SU-DHL-6 (cell line): ENCODE measurements around the gene MAGEB17.

ENCODE experiments used
- H2AFZ ChIP-seq: fragments of 200-600 bp; sonication (generic); 2 replicates; pipeline ENCODE4 v1.6.1; 2014; ENCODE audit warnings: low read depth, mild to moderate bottlenecking, moderate library complexity, mixed read lengths, antibody characterized with exemption, low read length; ENCODE audit not compliant: severe bottlenecking
- H3F3A ChIP-seq: fragments of 200-600 bp; shearing (Covaris generic); 2 replicates; pipeline ENCODE4 v1.6.0; 2016; ENCODE audit warnings: antibody characterized with exemption, mild to moderate bottlenecking; ENCODE audit not compliant: insufficient read depth
- H3K27ac ChIP-seq: fragments of 200-600 bp; sonication (generic); 2 replicates; pipeline ENCODE4 v1.5.1; 2016; ENCODE audit warnings: low read depth, mild to moderate bottlenecking, low read length, moderate library complexity, mixed read lengths
- H3K27me3 ChIP-seq: fragments of 200-600 bp; sonication (generic), shearing (Covaris generic); 2 replicates; pipeline ENCODE4 v1.6.0; 2014; ENCODE audit warnings: mild to moderate bottlenecking, low read length
- H3K36me3 ChIP-seq: fragments of 200-600 bp; sonication (generic); 2 replicates; pipeline ENCODE4 v1.6.1; 2014; ENCODE audit warnings: mild to moderate bottlenecking, low read length, mixed read lengths
- H3K4me2 ChIP-seq: fragments of 300-600, 200-600 bp; shearing (Covaris generic), sonication (generic); 2 replicates; pipeline ENCODE4 v1.6.0; 2014; ENCODE audit warnings: low read length, low read depth, mild to moderate bottlenecking; ENCODE audit not compliant: poor library complexity, severe bottlenecking
- H3K4me3 ChIP-seq: fragments of 200-600 bp; sonication (generic); 2 replicates; pipeline ENCODE4 v1.5.1; 2014; ENCODE audit warnings: antibody characterized with exemption, low read length, mild to moderate bottlenecking, mixed read lengths; ENCODE audit not compliant: insufficient read depth, poor library complexity, severe bottlenecking
- H3K79me2 ChIP-seq: fragments of 200-600 bp; sonication (generic); 2 replicates; pipeline ENCODE4 v1.6.1; 2014; ENCODE audit warnings: mild to moderate bottlenecking, low read length, moderate library complexity; ENCODE audit not compliant: insufficient read depth
- H3K9ac ChIP-seq: fragments of 200-600 bp; sonication (generic); 2 replicates; pipeline ENCODE4 v1.7.0; 2014; ENCODE audit warnings: mild to moderate bottlenecking, low read length
- H3K9me2 ChIP-seq: fragments of 200-600 bp; sonication (generic); replicated peaks from 2 replicates; pipeline ENCODE4 v1.6.1; 2014; ENCODE audit warnings: low read length; ENCODE audit not compliant: insufficient read depth
- H3K9me3 ChIP-seq: fragments of 200-600 bp; sonication (generic); 2 replicates; pipeline ENCODE4 v1.6.1; 2014; ENCODE audit warnings: low read length, mixed read lengths; ENCODE audit not compliant: insufficient read depth
- H4K20me1 ChIP-seq: fragments of 200-600 bp; sonication (generic); 2 replicates; pipeline ENCODE4 v1.6.1; 2014; ENCODE audit warnings: low read depth, mild to moderate bottlenecking, antibody characterized with exemption, low read length, moderate library complexity, mixed read lengths
- CTCF ChIP-seq: fragments of 200-600 bp; sonication (generic); IDR thresholded peaks from one replicate; pipeline ENCODE4 v1.5.1; 2017; ENCODE audit warnings: antibody characterized with exemption, mild to moderate bottlenecking, low read length, moderate library complexity; ENCODE audit not compliant: insufficient read depth, poor library complexity, severe bottlenecking
- EZH2phosphoT487 ChIP-seq: fragments of 200-600 bp; sonication (generic), shearing (Covaris generic); conservative IDR thresholded peaks from 2 replicates; pipeline ENCODE4 v1.6.1; 2018; ENCODE audit warnings: mild to moderate bottlenecking, antibody characterized with exemption, low read length, moderate library complexity, mixed read lengths

The MAGEB17 gene

GRCh38 chrX:16208601-16209000 lies 41.3 kb downstream of the MAGEB17 start:
- Histone ChIP-seq H4K20me1 (no peaks in the 10 kb centered on the region), H3F3A (no peaks in the 10 kb centered on the region), H3K9me2 (no peaks in the 10 kb centered on the region), H3K27me3 (no peaks in the 10 kb centered on the region), H2AFZ (no peak overlapping the region), H3K9me3 (no peaks in the 10 kb centered on the region), H3K36me3 (no peaks in the 10 kb centered on the region), H3K9ac (no peak overlapping the region), H3K4me2 (no peak overlapping the region), H3K79me2 (no peaks in the 10 kb centered on the region), H3K27ac (no peak overlapping the region), H3K4me3 (no peak overlapping the region)
- no peak for TF ChIP-seq EZH2phosphoT487
- TF ChIP-seq CTCF, result no peak

- Histone ChIP-seq H3K9me3 (no peaks in the 10 kb centered on the region), H3K79me2 (no peaks in the 10 kb centered on the region), H2AFZ (no peak overlapping the region), H3K4me2 (no peak overlapping the region), H3K4me3 (no peak overlapping the region), H4K20me1 (no peaks in the 10 kb centered on the region), H3K36me3 (no peaks in the 10 kb centered on the region), H3K27me3 (no peaks in the 10 kb centered on the region), H3K9ac (no peak overlapping the region), H3F3A (no peaks in the 10 kb centered on the region), H3K27ac (no peak overlapping the region), H3K9me2 (no peaks in the 10 kb centered on the region)
- no peak for TF ChIP-seq EZH2phosphoT487
- TF ChIP-seq CTCF, result no peak
These were observed 42.8 kb downstream of the MAGEB17 start for GRCh38 chrX:16210061-16210460.

GRCh38 chrX:16212024-16212423 lies 44.7 kb downstream of the MAGEB17 start:
- Histone ChIP-seq H3K9ac (no peak overlapping the region), H3K4me2 (no peak overlapping the region), H3K4me3 (no peak overlapping the region), H3K27me3 (no peaks in the 10 kb centered on the region), H3K9me3 (no peaks in the 10 kb centered on the region), H3K79me2 (no peaks in the 10 kb centered on the region), H3K36me3 (no peaks in the 10 kb centered on the region), H3K27ac (no peak overlapping the region), H3K9me2 (no peaks in the 10 kb centered on the region), H2AFZ (no peak overlapping the region), H3F3A (no peaks in the 10 kb centered on the region), H4K20me1 (no peaks in the 10 kb centered on the region)
- TF ChIP-seq CTCF (no peak), EZH2phosphoT487 (no peak)

GRCh38 chrX:16212436-16212835 lies 45.2 kb downstream of the MAGEB17 start:
- Histone ChIP-seq H3K4me3 (no peak overlapping the region), H3K36me3 (no peaks in the 10 kb centered on the region), H3K4me2 (no peak overlapping the region), H3K27me3 (no peaks in the 10 kb centered on the region), H3K79me2 (no peaks in the 10 kb centered on the region), H4K20me1 (no peaks in the 10 kb centered on the region), H3F3A (no peaks in the 10 kb centered on the region), H3K9ac (no peak overlapping the region), H3K9me3 (no peaks in the 10 kb centered on the region), H2AFZ (no peak overlapping the region), H3K27ac (no peak overlapping the region), H3K9me2 (no peaks in the 10 kb centered on the region)
- TF ChIP-seq CTCF (no peak), EZH2phosphoT487 (no peak)
